CD4-positive, alpha-beta T cell treated with Interleukin-6 for 4 hours (primary cell): ENCODE data around the gene F2RL1.
"Not testable (repeated sequence)": the region's sequence is repeated elsewhere in the genome, so short reads cannot be mapped to it uniquely, and the experiment has no call there.

Source experiments
- DNase-seq: peaks from one replicate; pipeline ENCODE4 v3.0.0-alpha.2; 2020; ENCODE audit warnings: mixed read lengths

F2RL1 gene

DNA sequence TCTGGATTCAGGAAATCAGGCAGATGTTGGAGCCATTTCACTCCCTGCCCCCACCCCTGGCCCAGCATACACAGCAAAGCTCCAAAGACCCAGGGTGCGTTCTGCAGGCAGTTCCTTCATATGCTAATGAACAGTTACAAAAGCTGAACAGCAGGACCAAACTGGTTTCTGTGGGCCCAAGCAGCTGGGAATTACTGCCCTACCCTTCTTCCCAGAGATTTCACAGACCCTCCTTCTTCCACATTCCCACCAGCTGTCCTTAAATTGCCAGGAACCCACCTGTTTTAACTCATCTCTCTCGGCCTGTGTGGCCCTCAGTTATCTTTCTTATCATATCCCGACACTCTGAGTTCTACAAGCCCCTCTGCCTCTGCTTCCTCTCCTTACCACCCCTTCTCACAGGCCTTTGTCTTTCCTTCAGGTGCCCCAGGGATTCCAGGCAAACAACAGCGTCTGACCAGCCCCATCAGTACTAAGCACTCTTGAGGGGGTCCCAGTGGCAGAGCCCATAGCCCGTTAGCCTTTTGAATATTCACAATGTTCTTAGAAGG, 10.6 kb upstream of the F2RL1 start:
- DNase-seq = no peak

DNA sequence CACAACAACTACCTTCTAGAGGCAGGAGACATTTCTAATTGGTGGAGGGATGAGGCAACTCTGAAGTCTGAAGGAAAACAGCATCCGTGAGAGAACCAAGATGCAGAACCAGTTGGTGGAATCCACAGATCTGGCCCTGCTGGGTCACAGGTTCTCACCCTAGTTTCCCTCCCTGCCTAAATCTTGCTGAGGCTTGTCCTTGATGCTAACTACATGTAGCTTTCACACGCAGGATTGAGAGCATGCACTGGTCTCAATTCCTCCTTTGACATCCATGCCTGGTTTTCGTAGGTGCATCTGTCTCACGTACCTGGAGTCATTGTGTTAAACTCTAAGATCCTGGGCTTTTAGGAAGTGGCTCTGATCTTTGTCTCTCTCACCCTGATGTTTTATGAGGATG, 9.7 kb upstream of the F2RL1 start:
- DNase-seq = no peak

DNA sequence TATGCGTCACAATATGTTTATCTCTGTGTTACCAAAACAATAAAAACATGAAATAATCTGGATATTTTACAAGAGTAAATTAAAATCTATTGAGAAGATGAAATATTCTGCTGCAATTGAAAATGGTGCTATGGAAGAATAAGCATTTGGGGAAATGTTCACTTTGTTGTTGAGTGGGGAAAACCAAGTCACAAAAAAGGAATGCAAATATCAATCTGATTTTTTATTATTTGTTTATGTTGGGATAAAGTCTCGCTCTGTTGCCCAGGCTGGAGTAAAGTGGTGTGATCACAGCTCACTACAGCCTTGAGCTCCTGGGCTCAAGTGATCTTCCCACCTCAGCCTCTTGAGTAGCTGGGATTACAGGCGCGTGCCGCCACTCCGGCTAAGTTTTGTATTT, 8.6 kb upstream of the F2RL1 start:
- DNase-seq = no peak

DNA sequence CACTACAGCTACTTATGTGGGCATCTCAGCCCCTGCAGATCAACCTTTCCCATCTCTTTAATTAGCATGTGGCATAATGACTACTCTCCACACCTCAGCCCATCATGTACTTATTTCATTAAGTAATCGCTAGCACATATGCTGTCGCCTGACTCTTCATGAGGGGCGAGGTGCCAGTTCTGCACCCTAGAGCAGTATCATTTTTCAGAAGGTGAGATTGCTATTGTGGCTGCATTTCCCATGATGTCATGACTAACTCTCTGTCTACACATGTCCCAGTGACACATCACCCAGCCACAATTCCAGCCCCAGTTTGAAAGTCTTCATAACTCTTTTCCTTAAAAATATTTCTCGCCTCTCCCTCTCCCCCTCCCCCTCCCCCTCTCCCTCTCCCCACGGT, 7.6 kb upstream of the F2RL1 start:
- no peak for DNase-seq

DNA sequence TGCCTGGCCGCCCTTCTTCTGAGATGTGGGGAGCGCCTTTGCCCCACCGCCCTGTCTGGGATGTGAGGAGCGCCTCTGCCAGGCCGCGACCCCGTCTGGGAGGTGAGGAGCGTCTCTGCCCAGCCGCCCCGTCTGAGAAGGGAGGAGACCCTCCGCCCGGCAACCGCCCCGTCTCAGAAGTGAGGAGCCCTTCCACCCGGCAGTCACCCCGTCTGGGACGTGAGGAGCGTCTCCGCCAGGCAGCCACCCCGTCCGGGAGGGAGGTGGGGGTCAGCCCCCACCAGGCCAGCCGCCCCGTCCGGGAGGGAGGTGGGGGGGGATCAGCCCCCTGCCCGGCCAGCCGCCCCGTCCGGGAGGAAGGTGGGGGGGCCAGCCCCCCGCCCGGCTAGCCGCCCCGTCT, 6.6 kb upstream of the F2RL1 start:
- not testable (repeated sequence) for DNase-seq

DNA sequence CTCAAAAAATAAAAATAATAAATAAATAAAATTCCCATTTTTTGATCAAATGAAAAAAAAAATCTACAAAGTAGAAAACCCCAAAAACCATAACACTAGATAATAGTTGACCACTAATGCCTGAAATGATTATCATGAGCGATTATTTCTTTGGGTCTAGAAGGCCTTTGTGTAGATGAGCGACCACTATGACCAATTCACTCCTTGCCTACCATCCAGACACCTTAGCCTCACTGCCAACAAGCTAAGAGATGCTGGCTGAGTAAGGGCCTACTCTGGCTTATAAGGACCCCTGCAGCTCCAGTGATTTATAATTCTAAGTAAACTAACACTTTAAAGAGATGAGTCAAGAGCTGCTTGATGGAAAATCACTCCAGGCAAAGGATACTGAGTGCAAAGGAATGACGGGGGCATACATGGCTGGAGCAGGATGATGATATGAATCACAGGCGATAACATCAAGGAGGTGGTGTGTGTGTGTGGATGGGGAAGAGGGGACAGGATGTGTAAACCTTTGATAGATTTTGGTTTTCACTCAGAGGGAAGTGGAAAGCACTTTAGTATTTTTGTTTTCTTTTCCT, 4.8 kb upstream of the F2RL1 start:
- no peak for DNase-seq

DNA sequence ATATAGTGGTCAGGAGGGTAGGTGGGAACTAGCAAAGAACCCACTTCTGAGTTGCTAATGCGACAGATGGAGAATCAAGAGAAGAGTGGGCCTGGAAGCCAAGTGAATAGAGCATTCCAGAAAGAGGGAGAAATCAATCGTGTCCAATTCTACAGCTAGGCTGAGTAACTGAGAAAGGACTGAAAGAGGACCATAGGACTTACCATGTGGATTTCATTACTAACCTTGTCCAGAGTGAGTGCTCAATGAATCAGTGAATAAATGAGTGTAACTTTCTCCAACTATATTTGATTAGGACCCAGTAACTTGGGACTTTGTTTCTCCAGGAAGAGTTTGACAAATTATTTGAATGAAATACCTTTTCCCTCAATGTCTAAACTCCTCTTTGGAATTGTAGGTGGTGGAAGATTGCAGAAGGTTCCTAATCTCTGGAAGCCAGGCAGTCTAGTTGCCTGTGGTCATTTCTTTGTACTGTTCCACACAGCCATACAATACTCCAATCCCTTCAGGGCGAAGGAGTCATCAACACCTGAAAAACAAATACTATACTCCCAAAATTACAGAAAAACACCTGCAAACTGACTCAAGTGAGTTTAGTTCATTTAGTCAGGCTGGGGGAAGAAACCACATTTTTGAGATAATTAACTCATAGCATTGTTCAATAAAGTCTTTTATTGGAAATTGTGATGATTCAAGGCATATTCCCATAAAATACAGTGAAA, 2.6 kb upstream of the F2RL1 start:
- no peak for DNase-seq

DNA sequence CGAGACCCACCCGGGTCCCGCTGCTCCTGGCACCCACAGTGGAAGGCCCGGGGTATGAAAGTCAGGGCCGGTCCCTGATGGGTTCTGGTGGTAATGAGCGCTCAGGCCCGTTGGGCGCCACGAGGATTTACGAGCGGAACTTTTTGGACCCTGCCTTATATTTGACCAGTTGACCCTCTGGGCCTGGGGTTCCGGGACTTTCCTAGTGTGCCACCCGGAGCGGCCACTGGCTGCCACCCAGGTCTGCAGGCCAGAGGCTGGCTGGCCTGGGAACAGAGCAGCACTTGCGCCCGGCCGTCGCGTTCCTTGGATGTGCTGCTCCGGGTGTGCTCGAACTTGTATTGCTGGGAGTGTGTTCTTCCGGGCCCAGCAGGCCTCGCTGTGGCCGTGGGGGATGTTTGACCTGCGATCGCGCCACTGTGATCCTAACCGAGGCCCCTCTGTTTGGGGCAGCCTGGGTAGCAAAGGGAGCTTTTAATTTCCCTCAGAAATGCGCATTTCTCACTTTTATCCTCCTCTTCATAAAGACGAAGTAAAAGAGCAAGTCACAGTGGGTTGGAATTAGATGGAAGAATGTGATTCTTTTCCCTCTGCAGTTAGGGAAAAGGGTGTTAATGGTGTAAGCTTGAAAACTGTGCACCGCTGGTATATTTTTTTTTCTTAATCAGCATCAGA, 1.2 kb downstream of the F2RL1 start:
- DNase-seq = no peak

DNA sequence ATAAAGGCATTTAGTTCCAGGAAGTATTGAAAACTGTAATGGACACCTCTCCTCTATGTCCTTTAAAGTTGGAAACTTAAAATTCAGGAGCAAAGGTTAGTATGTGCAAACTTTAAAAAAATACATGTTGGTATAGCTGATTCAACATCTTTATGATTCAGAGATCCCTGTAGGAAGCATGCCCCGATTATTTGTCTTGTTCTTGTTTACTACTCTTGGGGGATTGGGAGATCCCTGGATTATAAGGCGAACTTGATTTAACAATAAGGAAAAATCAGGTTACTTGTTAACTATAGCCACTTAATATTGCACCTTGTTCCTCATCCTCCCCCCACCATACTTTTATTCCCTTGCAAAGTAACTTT, 1.7 kb downstream of the F2RL1 start:
- no peak for DNase-seq

DNA sequence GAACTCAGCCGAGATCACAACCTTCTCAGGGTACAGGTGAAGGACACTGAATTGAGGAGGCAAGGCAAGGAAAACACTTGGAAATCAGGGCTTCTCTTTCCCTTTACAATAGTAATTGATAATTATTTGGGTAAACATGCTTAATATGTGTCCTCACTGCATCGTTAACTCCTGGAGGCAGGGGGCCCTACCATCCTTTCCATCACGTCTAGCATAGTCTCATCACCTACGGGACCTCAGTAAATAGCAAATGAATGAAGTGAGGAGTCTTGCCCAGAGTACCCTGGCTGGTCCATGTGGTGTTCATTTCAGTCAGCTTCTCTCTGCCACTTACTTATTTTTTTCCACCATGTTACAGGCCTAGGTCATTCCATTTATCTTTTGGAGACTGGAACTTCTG, 2.3 kb downstream of the F2RL1 start:
- DNase-seq = no peak

DNA sequence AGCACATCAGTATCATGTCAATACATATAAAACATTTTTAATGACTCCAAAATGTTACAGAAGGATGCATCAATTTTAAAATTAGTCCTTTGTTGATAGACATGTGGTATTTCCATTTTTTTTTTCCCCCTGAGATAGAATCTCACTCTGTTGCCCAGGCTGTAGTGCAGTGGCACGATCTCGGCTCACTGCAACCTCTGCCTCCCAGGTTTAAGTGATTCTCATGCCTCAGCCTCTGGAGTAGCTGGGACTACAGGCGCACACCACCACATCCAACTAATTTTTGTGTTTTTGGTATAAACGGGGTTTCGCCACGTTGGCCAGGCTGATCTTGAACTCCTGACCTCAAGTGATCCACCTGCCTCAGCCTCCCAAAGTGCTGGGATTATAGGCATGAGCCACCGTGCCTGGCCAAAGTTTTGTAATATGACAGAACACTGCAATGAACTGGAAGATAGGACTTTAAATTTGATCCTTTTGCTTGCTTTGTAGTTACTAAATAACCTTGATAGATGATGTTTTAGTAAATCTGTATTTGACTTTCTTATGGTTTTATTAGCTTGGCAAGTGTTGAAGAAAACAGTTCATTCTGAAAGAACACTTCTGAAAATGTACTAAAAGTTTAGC, 3.4 kb downstream of the F2RL1 start:
- not testable (repeated sequence) for DNase-seq

DNA sequence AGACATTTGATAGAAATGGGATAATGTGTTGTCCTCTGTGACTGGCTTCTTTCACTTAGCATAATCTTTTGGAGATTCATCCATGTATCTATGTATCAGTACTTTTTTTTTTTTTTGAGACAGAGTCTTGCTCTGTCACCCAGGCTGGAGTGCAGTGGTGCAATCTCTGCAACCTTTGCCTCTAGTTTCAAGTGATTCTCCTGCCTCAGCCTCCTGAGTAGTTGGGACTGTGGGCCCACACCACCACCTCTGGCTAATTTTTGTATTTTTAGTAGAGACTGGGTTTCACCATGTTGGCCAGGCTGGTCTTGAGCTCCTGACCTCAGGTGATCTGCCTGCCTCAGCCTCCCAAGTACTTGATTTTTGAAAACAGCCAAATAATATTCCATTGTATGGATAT, 7.6 kb downstream of the F2RL1 start:
- not testable (repeated sequence) for DNase-seq

DNA sequence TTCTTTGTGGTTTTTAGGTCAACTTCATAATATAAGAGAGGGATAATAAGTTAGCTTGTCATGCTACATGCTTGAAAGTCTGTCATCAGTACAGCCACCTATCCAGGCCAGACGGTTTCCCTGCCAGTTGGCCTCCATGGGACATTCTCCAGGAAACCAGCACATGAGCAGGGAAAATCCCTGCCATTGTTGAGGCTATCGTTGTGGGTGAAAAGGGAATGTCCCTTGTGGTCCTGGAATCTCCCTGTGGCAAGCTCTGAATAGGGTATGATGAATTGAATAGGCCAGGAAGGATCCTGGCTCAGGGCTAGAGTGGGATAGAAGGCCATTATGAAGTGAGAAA, 12.3 kb downstream of the F2RL1 start:
- DNase-seq = no peak

DNA sequence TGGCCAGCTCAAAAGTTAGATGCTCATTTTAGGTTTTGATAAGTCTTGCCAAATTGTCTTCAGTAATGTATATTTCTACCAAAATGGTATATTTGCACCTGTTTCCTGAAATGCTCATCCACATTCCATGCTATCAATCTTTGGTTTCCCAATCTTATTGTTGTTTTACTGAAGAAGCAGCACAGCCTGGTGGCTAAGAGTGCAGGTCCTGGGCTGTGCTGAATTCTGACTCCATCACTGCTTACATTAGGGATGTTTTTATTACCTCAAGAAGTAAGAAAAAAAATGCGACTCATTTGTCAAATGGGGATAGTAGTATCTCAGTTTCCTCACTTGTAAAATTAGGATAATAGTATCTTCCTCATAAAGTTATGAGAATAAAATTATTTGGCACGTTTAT, 17.4 kb downstream of the F2RL1 start:
- no peak for DNase-seq

DNA sequence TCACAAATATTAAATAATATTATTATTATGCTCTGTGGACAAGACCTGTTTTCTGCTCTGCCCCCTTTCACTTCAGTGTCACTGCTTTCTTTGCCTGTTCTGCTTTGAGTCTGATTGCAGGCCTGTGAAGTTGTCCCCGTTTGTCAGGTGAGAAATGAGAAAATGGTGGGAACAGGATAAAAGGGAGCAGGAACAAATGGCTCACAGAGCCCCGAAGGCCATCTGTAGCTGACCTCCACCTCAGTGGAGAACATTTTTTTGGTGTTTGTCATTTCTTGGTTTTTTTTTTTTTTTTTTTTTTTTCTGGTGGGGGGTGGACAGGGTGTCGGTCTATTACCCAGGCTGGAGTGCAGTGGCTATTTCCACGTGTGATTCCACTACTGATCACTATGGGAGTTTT, 17.8 kb downstream of the F2RL1 start:
- no peak for DNase-seq

DNA sequence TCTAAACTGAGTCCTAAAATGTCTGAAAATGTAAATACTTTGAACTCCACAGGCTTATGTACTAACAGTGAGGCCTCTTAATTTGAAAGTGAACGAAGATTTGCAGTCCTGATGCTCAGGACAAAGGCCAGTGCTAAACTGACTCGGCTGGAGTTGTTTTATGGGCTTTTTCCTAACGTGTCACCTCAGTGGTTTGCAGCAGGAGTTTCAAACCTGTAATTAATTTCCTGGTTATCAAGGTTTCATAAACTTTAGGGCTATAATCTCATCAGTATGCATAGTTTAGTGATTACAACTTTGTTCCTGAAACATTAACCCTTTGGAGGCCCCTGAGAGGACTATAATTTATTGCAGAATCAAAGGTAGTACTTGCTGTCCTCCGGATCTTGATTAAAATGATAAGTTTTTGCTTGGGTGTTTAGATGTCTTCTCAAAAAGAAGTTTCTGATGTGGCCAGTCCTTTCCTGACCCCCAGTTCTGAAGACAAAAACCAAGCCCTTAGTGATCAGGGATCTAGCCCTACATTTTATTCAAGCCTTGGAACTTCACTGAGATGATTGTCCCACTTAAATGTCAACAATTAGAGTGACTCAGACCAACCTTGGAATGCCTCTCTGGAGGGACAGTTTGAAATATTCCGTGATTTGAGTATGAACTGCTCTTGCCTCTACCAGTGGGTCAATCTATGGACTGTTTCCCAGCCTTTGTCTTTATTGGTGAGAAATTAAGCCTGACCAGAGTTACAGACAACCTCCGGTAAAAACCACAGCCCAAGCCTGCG, 19.8 kb downstream of the F2RL1 start:
- no peak for DNase-seq

DNA sequence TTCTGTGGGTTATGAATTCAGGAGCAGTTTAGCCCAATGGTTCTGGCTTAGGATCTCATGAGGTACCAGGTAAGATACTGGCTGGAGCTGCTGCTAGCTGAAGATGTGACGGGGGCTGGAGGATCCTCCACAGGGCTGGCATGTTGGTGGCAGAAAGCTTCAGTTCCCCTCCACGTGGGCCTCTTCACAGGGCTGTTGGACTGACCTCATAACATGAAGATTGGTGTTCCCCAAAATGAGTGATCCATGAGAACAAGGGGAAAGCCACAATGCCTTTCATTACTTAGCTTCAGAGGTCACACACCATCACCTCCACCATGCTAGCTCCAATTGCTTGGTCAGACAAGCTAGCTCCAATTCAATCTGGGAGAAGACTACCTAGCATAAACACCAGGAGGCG, 22.5 kb downstream of the F2RL1 start:
- DNase-seq = no peak

DNA sequence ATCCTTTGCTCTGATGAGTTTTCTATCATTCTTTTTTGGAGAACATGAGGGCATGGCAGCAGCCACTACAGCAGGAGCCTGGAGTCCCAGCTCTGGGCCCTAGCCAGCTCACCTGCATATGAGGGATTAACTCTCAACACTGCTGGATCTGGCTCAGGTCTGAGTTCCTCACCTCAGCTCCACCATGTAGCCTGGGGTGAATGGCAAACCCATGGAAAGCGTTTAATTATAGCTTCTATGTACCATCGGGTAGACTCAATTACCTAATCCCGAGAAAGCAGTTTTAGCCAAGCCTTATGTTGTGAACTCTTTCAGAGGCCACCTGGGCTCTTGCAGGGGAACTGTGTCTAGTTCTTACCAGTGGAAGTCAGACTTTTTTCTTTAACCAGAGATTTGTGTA, 27.1 kb downstream of the F2RL1 start:
- DNase-seq = no peak

DNA sequence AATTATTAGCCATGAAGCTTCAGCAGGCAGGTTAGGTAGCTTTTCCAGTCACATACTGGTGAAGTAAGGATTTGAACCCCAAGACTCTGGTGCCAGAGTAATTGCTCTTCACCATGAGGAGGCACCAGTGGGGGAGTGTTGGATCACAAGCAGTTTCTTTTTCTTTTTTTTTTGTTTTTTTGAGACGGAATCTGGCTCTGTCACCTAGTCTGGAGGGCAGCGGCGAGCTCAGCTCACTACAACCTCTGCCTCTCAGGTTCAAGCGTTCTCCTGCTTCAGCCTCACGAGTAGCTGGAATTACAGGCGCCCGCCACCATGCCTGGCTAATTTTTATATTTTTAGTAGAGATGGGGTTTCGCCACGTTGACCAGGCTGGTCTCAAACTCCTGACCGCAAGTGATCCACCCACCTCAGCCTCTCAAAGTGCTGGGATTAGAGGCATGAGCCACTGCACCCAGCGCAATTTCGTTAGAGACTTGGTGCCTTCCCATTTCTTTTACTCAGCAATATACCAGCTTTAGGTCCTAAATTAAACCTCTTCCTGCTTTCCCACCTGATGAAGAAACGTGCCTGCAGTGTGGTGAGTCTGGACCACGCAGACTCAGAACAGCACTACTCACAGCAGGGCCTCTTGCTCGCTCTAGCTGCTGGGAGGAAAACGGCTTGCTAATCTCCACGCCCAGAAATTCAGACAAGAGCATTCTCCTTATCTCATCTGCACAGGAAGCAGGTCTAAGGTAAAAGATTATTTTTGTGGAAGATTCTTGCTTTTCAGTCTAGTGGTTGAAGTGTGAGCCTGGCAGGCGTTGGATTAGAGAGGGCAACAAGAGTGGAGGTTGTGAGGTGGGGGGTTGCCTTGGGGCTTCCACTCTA, 30.8 kb downstream of the F2RL1 start, which contains the start of gene S100Z:
TSS of gene S100Z (plus strand) at position 596 of the 873 bp plus-strand sequence. CDS start 25,346 bp downstream, outside the sequence.
- DNase-seq = peak; percentile 63

DNA sequence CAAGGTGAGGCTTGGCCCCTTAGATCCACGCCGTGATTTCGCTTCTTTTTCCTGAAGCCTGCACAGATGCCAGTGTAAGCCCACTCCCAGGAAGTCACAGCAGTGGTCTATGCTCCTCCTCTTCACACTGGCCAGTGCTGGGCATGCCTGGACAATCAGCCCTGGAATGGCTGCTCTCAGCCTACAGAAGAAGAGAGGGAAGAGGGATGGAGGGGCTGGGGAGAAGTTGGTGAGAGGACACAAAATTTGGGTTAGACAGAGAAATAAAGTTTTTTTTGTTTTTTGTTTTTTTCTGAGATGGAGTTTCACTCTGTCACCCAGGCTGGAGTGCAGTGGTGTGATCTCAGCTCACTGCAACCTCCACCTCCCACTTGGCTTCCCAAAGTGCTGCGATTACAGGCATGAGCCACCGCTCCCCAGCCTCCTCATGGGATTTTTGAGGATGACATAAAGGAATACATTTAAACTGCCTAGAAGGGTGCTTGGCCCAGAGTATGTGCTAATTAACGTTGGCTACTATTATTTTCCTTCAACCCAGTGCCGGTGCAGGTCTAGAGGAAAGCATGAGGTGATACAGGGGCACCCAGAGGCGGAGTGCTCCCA, 31.8 kb downstream of the F2RL1 start:
- no peak for DNase-seq

DNA sequence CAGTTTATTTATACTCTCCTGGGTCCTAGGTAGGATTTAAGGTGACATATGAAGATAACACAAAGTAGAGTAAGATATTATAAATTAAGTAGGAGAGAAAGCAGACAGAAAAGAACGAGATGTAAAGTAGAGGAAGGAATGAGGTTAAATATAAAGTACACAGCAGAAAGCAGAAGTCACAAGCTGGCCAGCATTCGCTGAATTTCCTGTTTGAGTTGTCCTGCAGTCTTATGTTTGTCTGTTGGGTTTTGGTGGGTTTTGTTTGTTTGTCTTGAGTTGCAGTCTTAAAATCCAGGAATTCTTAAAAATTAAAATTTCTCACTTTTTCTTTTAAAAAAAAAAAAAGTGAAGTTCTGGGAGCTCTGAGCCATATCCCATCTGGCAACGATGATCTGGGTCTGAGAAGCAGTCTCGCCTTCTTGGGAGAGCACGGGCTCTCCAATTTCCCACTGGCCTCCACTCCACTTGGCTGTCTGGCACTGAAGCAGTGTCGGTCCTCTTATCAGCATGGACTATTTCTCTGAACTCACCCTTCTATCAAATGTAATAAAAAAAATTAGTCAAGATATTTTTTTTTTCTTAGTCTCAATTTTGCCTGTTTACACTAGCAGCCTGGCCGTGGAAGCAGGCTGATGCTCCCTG, 33.0 kb downstream of the F2RL1 start:
- DNase-seq = no peak
